Kidney capillary endothelial cell (primary cell): Measurements from ENCODE around the gene CXCR4.
"Not testable (repeated sequence)": the region's sequence is repeated elsewhere in the genome, so short reads cannot be mapped to it uniquely, and the experiment has no call there.

Experiments
- DNase-seq: peaks from one replicate; pipeline ENCODE4 v3.0.0-alpha.2; 2018; ENCODE audit warnings: low spot score

CXCR4 gene

GRCh38 chr2:136077107-136077506, 40.8 kb downstream of the CXCR4 start:
- DNase-seq = no peak

- DNase-seq = no peak
Measured at GRCh38 chr2:136075476-136075875, 42.5 kb downstream of the CXCR4 start.

- DNase-seq = no peak
Measured at GRCh38 chr2:136072621-136073020, 45.3 kb downstream of the CXCR4 start.

GRCh38 chr2:136071887-136072286, 46.1 kb downstream of the CXCR4 start:
- not testable (repeated sequence) for DNase-seq

- no peak for DNase-seq
Measured at GRCh38 chr2:136070913-136071312, 47.0 kb downstream of the CXCR4 start.

- no peak for DNase-seq
Measured at GRCh38 chr2:136069773-136070172, 48.2 kb downstream of the CXCR4 start.

- no peak for DNase-seq
Measured at GRCh38 chr2:136068581-136069227, 49.2 kb downstream of the CXCR4 start.

GRCh38 chr2:136067897-136068580, 49.9 kb downstream of the CXCR4 start:
- no peak for DNase-seq

- no peak for DNase-seq
Measured at GRCh38 chr2:136067459-136067858, 50.5 kb downstream of the CXCR4 start.

- no peak for DNase-seq
Measured at GRCh38 chr2:136065907-136066306, 52.0 kb downstream of the CXCR4 start.

GRCh38 chr2:136065384-136065783, 52.6 kb downstream of the CXCR4 start:
- peak; percentile 25 for DNase-seq
